ENCODE data around the gene FOXP1. TPM values are rescaled to one million over a fixed set of nuclear protein-coding genes. Genes with fewer than 3 reads are reported as not detected.
A peak's percentile ranks its signal among the peaks of the same experiment; 100 is the strongest.

FOXP1 gene
- total and polyA plus RNA-seq, 2 of the 8 experiments (the other 6 are each of a cell fraction or from before 2014, with no cell fraction given) = 13.9 to 25.4 TPM

DNA sequence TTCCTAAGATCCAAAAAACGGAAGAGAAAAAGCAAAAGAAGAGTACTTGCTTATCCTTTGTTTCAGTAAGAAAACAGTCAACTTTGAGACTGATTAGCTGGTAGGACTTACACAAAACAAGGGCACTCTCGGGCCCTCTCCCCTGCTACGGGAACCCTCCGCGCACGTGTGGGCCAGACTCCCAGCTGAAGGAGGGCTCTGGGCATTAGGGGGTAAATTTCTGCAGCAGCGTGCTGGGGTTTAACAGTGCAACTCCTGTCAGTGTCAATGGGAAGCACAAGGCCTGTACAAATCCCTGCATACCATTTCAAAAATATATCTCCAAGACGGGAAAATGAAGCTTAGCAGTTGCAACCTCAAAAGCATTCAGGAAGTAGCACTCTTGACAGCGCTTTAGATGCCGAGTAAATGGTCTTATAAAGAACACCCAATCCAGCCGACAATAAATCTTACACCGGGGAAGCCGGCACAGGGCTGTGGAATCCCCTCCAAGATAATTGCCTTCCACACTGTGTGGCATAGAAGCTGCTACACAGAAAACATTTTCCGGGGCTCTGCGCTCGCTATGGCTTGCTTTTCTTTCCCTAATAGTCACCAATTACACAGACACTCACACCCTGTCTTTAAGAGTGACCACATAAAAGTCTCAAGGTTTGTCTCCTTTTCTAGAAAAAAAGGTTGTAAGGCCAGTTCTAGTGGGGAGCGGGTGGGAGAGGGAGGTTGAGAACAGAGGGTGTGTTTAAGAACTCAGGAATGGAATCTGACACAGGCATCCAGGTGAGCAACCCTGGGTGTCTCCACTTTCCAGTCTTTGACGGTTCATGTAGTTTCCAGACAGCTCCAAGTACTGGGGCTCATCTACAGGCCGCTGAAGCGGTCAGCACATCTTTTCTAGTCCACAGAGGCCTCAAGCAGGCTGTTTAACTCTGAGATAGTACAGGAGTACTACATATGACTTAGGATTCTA is 512.7 kb downstream of the FOXP1 start:
- no peaks in the 10 kb centered on the region for H3K36me3 ChIP-seq (ENCODE audit: control insufficient read depth in 2 of 4, insufficient read depth in 4 of 4, low read length in 3 of 4)
- no peak overlapping the region for H3K27ac ChIP-seq (ENCODE audit: low read depth, low read length)
- FAIRE-seq (no peak), DNase-seq (ENCODE audit: low read depth in 1 of 2, low spot score in 2 of 2) (no peak)
- no peak overlapping the region for H2BK20ac ChIP-seq (ENCODE audit: low read length)
- H3K79me1 ChIP-seq (ENCODE audit: low read depth, low read length) = no peaks in the 10 kb centered on the region
- no peak overlapping the region for H4K91ac ChIP-seq (replicated peaks; ENCODE audit: insufficient read length, low read length)
- 0 out of 4 replicates have a peak, but pooled peaks cover 0 to 4% of the 10 kb centered on the region in 2 experiments for H3K79me2 ChIP-seq (ENCODE audit: control insufficient read depth in 1 of 2, insufficient read depth in 2 of 2, low read length in 2 of 2)
- no peak overlapping the region for H2BK15ac ChIP-seq (ENCODE audit: low read length)
- no peak overlapping the region for H2AK5ac ChIP-seq (ENCODE audit: low read depth, low read length)
- H3K56ac ChIP-seq (replicated peaks; ENCODE audit: insufficient read length, low read depth, low read length) = no peak overlapping the region
- H3K9me3 ChIP-seq (ENCODE audit: insufficient read depth in 2 of 2, low read depth in 1 of 2, low read length in 1 of 2) = no peaks in the 10 kb centered on the region
- H3K9ac ChIP-seq (replicated peaks in 1 of 4; ENCODE audit: extremely low read depth in 1 of 4, low read depth in 3 of 4, low read length in 3 of 4) = no peak overlapping the region
- H3K4me2 ChIP-seq (ENCODE audit: insufficient read depth in 1 of 2, low read depth in 2 of 2, low read length in 2 of 2) = no peak overlapping the region
- peak overlapping the region; percentile 20; the same call in 1 of the 2 replicates for H4K8ac ChIP-seq (ENCODE audit: extremely low read depth, insufficient read depth, low read length)
- no peak overlapping the region for H3K14ac ChIP-seq (ENCODE audit: insufficient read length)
- no peak overlapping the region for H3K18ac ChIP-seq (ENCODE audit: extremely low read depth, low read length)
- H3K4ac ChIP-seq (replicated peaks; ENCODE audit: insufficient read length, low read depth, low read length) = no peak overlapping the region
- H3K27me3 ChIP-seq (replicated peaks in 1 of 4; ENCODE audit: control insufficient read depth in 3 of 4, extremely low read depth in 1 of 4, insufficient read depth in 3 of 4, low read length in 3 of 4) = no peaks in the 10 kb centered on the region; a peak in 1 of 7 replicates
- H4K20me1 ChIP-seq (replicated peaks in 1 of 2; ENCODE audit: control insufficient read depth in 1 of 2, insufficient read depth in 2 of 2, low read length in 2 of 2) = no peaks in the 10 kb centered on the region
- CTCF ChIA-PET (ENCODE audit: partially characterized antibody) = interaction anchor here (0.6 to 2.1 kb wide), 27 partner anchors 8 to 1106 kb away, joined by 3 to 6 read pairs (median 3); no protein-coding TSS in a partner anchor
- H2BK12ac ChIP-seq (ENCODE audit: low read depth, low read length) = no peak overlapping the region
- peaks cover 2 to 24% (median 10%) of the 10 kb centered on the region in 4 experiments; a peak in 6 of 7 replicates for H3K4me1 ChIP-seq (replicated peaks in 1 of 4; ENCODE audit: control insufficient read depth in 3 of 4, insufficient read depth in 4 of 4, low read length in 3 of 4)
- H3K4me3 ChIP-seq (ENCODE audit: extremely low read depth in 1 of 4, insufficient read depth in 2 of 4, low read depth in 3 of 4, low read length in 4 of 4) = no peak overlapping the region
- 0 out of 2 replicates have a peak, but pooled peaks cover under 1% of the 10 kb centered on the region for H3K23me2 ChIP-seq (ENCODE audit: low read depth, low read length)
- POLR2A ChIA-PET (ENCODE audit: partially characterized antibody) = interaction anchor here (1.1 kb wide), 1 partner anchor 10 kb away, joined by 4 read pairs; no protein-coding TSS in a partner anchor
- H2BK5ac ChIP-seq (ENCODE audit: low read depth, low read length) = no peak overlapping the region
- H2BK120ac ChIP-seq (replicated peaks; ENCODE audit: low read depth, low read length) = no peak overlapping the region
- no peak overlapping the region for H2AFZ ChIP-seq (ENCODE audit: low read length)
- no peak overlapping the region for H4K5ac ChIP-seq (ENCODE audit: insufficient read length, low read depth, low read length)
- 84% methylated on average over 20 of the region's 20 CpGs; no CpG with 5 or more reads in 1 of the 2 experiments for WGBS, 2 experiments (ENCODE audit: extremely low coverage in 1 of 2, insufficient coverage in 1 of 2, insufficient read length in 1 of 2, insufficient replicate concordance in 2 of 2, low coverage in 1 of 2, low lambda C conversion rate in 2 of 2, missing lambda C conversion rate in 1 of 2)
- no peak overlapping the region for H3K23ac ChIP-seq (ENCODE audit: insufficient read length)
- TF ChIP-seq SUZ12 (IDR thresholded peaks at IDR 0.05; ENCODE audit: low read length) (no peak), BRCA1 (IDR thresholded peaks at IDR 0.05; ENCODE audit: low read depth, low read length) (no peak), TEAD4 (IDR thresholded peaks at IDR 0.05; ENCODE audit: low read depth, low read length) (no peak), TBP (IDR thresholded peaks at IDR 0.05; ENCODE audit: low read depth, low read length) (no peak), RBBP5 (IDR thresholded peaks at IDR 0.05; ENCODE audit: borderline replicate concordance, low read depth, low read length) (no peak), KDM4A (IDR thresholded peaks at IDR 0.05; ENCODE audit: low read depth, low read length, severe bottlenecking) (no peak), EGR1 (IDR thresholded peaks at IDR 0.05; ENCODE audit: borderline replicate concordance, low read depth, low read length) (no peak), NRF1 (IDR thresholded peaks at IDR 0.05; ENCODE audit: low read depth, low read length) (no peak), NANOG (IDR thresholded peaks at IDR 0.05; ENCODE audit: insufficient read depth, low read depth, low read length, poor library complexity, severe bottlenecking) (no peak), POLR2AphosphoS5 (IDR thresholded peaks at IDR 0.05; ENCODE audit: low read depth, low read length) (no peak)
- TF ChIP-seq, protein P1, sequence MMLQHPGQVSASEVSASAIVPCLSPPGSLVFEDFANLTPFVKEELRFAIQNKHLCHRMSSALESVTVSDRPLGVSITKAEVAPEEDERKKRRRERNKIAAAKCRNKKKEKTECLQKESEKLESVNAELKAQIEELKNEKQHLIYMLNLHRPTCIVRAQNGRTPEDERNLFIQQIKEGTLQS (IDR thresholded peaks at IDR 0.05; ENCODE audit: insufficient read depth, low read depth, low read length) = no peak

All from H1 (cell line).